Neutrophil (primary cell): ENCODE data around the gene IGF2.
"Not testable (repeated sequence)": the region's sequence is repeated elsewhere in the genome, so short reads cannot be mapped to it uniquely, and the experiment has no call there.

Experiments used
- H3K27ac ChIP-seq: fragments of 200-600 bp; sonication (generic); 2 replicates; pipeline ENCODE4 v1.5.1; 2016; ENCODE audit warnings: mild to moderate bottlenecking, moderate library complexity
- H3K27me3 ChIP-seq: fragments of 200-600 bp; sonication (generic); 2 replicates; pipeline ENCODE4 v1.6.0; 2016; ENCODE audit warnings: mild to moderate bottlenecking
- H3K36me3 ChIP-seq: fragments of 200-600 bp; sonication (generic); 2 replicates; pipeline ENCODE4 v1.5.1; 2017
- H3K4me1 ChIP-seq, 2 experiments: fragments of 200-600 bp in 1 of 2; sonication (generic) in 1 of 2; 1 replicate in 1 of 2; 2 replicates in 1 of 2; pipeline versions ENCODE4 v1.5.1 to v1.6.1; 2013 to 2016; ENCODE audit warnings: low read depth in 1 of 2, low read length in 1 of 2, mild to moderate bottlenecking in 1 of 2, moderate library complexity in 1 of 2; ENCODE audit not compliant: control insufficient read depth in 1 of 2, insufficient read depth in 1 of 2
- H3K4me3 ChIP-seq, 2 experiments: fragments of 200-600 bp in 1 of 2; sonication (generic) in 1 of 2; 1 replicate in 1 of 2; 2 replicates in 1 of 2; pipeline ENCODE4 v1.5.1; 2013 to 2016; ENCODE audit warnings: low read depth in 1 of 2, low read length in 1 of 2, mild to moderate bottlenecking in 1 of 2, moderate library complexity in 1 of 2
- H3K9me3 ChIP-seq: fragments of 200-600 bp; sonication (generic); 2 replicates; pipeline ENCODE4 v1.5.1; 2016
- TF ChIP-seq, protein P1 (sequence below): fragments of 200-600 bp; sonication (generic); IDR thresholded peaks from 2 replicates; pipeline ENCODE4 v1.5.1; 2016; ENCODE audit warnings: antibody characterized with exemption

IGF2 gene

DNA sequence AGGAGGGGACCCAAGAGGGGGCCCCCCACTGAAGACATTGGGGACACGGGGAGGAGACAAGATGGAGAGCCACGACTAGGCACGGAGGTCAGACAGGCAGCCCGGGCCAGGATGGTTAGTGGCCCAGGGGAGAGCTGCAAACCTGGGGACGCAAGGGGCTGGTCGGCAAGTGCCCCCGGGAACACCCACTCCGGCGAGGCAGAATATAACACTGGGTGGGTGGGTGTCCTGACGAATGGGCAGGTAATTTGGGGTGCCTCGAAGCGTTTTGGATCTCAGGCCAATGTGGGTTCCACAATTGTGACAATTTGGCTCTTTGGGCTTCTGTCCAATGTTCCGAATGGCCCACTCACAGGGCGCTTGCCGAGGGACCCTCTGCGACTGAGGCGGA lies 9.9 kb downstream of the IGF2 start:
- Histone ChIP-seq H3K27ac (no peak overlapping the region), H3K27me3 (peaks cover 41% of the 10 kb centered on the region), H3K4me1 (no peaks in the 10 kb centered on the region), H3K4me3 (no peak overlapping the region), H3K9me3 (no peaks in the 10 kb centered on the region), H3K36me3 (no peaks in the 10 kb centered on the region)
- TF ChIP-seq, protein P1, sequence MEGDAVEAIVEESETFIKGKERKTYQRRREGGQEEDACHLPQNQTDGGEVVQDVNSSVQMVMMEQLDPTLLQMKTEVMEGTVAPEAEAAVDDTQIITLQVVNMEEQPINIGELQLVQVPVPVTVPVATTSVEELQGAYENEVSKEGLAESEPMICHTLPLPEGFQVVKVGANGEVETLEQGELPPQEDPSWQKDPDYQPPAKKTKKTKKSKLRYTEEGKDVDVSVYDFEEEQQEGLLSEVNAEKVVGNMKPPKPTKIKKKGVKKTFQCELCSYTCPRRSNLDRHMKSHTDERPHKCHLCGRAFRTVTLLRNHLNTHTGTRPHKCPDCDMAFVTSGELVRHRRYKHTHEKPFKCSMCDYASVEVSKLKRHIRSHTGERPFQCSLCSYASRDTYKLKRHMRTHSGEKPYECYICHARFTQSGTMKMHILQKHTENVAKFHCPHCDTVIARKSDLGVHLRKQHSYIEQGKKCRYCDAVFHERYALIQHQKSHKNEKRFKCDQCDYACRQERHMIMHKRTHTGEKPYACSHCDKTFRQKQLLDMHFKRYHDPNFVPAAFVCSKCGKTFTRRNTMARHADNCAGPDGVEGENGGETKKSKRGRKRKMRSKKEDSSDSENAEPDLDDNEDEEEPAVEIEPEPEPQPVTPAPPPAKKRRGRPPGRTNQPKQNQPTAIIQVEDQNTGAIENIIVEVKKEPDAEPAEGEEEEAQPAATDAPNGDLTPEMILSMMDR, result no peak

DNA sequence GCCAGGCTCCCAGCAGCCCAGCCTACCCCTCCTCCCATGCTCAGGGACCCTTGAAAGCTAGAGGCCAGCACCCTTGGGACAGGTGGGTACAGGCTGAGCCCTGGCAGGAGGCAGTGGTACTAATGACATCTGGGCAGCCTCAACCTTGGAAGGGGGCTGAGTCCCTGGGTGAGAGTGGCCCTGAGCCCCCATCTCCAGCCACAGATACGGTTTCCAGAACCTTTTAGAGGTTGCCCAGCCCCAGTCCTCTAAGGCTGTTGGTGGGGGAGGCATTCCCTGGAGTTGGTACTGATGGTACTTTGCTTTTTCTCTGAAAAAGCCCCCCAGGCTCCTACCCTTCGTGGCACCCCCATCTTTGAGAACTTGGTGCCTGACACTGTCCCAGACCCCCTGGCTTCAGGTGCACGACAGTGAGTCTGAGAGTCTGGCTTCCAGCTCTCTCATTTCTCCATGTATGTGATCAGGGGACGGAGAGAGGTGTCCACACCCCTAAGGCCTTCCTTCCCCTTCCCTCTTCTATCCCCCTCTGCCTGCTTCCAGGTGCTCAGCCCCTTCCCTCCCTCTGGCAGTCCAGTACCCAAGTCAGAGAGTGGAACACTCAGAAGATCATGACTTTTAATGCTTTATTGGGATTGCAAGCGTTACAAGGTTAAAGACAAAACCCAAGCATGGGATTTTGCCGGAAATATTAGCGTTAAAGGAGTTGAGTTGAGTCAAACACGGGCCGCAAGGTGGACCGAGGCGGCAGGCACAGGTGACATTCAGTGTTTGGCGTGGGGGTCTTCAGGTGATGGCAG lies 10.5 kb downstream of the IGF2 start:
- Histone ChIP-seq H3K9me3 (no peaks in the 10 kb centered on the region), H3K4me1 (no peaks in the 10 kb centered on the region), H3K27me3 (peaks cover 35% of the 10 kb centered on the region), H3K27ac (no peak overlapping the region), H3K4me3 (no peak overlapping the region), H3K36me3 (no peaks in the 10 kb centered on the region)
- TF ChIP-seq, protein P1, result no peak

DNA sequence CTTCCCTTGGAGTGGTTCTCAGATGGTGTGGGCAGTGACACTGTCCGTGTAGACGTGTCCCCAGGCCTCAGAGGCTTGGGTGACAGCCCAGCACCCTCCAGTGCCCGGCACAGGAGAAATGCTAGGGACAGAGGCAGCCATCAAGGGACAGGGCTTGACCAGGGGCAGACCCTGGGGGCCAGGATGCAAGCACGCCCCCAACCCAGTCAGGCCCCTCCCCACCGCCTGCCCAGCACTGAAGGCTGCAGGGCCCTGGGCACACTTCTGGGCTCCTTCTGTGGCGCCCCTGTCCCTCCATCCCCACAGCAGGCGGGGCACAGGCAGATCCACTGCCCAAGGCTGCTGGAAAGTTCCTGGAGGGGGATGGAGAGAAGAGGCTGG lies 11.1 kb downstream of the IGF2 start:
- Histone ChIP-seq H3K4me1 (no peaks in the 10 kb centered on the region), H3K36me3 (no peaks in the 10 kb centered on the region), H3K4me3 (no peak overlapping the region), H3K27me3 (peaks cover 29% of the 10 kb centered on the region), H3K9me3 (no peaks in the 10 kb centered on the region), H3K27ac (no peak overlapping the region)
- TF ChIP-seq, protein P1, result no peak

DNA sequence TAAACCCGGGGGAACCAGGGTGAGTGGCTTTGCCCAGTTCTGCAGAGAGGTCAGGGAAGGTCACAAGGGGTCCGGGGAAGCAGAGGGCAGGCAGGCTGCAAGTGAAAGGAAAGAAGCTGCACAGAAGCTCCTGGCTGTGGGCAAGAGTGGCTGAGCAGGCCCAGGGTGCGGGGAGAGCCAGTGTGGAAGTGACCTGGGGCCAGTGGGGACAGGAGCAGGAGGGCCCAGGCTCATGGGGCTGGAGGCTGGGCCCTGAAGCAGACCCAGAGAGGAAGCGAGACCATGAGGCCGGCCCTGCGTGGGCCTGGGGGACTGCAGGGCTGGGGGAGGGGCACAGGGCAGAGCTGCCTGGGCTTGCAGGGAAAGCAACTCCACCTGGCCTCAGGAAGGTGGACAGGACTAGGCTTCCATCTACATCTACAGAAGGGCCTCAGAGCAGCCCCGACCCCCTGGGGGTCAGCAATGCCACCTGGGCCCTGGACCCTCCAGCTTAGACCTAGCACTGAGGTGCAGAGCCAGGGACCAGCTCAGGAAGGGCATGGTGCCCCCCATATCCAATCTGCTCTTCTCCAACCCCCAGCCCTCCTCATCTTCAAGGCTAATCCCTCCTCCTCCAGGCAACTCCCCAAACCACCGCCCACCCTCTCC lies 11.6 kb downstream of the IGF2 start:
- H3K4me1 ChIP-seq, result no peaks in the 10 kb centered on the region
- H3K27ac ChIP-seq, result no peak overlapping the region
- H3K36me3 ChIP-seq, result no peaks in the 10 kb centered on the region
- TF ChIP-seq, protein P1, result no peak
- H3K9me3 ChIP-seq, result no peaks in the 10 kb centered on the region
- H3K27me3 ChIP-seq, result peaks cover 26% of the 10 kb centered on the region
- no peak overlapping the region for H3K4me3 ChIP-seq

DNA sequence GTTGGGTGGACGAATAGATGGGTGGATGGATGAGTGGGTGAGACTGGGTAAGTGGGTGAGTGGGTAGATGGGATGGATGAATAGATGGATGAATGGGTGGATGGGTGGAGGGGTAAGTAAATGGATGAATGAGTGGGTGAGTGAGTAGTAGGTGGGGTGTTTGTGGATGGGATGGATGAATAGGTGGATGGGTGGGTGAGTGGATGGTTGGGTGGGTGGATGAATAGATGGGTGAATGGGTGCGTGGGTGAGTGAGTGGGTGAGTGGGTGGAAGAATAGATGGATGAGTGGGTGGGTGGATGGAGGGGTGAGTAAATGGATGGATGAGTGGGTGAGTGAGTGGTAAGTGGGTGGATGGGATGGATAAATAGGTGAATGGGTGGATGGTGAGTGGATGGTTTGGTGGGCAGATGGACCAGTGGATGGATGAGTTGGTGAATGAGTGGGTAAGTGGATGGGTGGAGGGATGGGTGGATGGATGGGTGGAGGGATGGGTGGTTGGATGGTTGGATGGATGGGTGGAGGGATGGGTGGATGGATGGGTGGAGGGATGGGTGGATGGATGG lies 12.6 kb downstream of the IGF2 start:
- Histone ChIP-seq H3K4me1 (no peaks in the 10 kb centered on the region), H3K36me3 (no peaks in the 10 kb centered on the region), H3K4me3 (no peak overlapping the region), H3K27ac (no peak overlapping the region), H3K27me3 (peaks cover 26% of the 10 kb centered on the region), H3K9me3 (no peaks in the 10 kb centered on the region)
- TF ChIP-seq, protein P1, result no peak

DNA sequence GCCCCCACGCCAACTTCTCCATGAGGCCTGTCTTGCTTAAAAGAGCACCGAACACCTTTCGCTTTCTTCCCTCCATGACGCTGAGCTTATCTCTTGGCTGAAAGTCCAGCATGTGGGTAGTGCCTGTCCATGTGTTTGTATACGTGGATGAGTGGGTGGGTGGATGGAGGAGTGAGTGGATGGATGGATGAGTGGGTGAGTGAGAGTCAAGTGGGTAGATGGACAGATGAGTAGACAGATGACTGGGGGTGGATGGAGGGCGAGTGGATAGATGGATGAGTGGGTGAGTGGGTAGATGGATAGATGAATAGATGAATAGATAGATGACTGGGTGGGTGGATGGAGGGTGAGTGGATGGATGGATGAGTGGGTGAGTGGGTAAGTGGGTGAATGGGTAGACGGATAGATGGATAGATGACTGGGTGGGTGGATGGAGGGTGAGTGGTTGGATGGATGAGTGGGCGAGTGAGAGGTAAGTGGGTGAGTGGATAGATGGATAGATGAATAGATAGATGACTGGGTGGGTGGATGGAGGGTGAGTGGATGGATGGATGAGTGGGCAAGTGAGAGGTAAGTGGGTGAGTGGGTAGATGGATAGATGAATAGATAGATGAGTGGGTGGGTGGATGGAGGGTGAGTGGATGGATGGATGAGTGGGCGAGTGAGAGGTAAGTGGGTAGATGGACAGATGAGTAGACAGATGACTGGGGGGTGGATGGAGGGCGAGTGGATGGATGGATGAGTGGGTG lies 14.3 kb downstream of the IGF2 start:
- not testable (repeated sequence) for H3K9me3 ChIP-seq, H3K4me3 ChIP-seq, H3K36me3 ChIP-seq, H3K4me1 ChIP-seq, H3K27ac ChIP-seq
- H3K27me3 ChIP-seq, result peaks cover 27% of the 10 kb centered on the region
